Natural killer cell (primary cell): Measurements from ENCODE around the gene SELENON. TPM values are rescaled to one million over a fixed set of nuclear protein-coding genes. Genes with fewer than 3 reads are reported as not detected.

Experiments
- ATAC-seq, 3 donors: fragments of 150-1000 bp in 2 of 3; fragments of 200-7000 bp in 1 of 3; cut with Tn5 transposase; 1 replicate in 1 of 3; 2 replicates in 2 of 3; pipeline ENCODE4 v1.10.0; 2021; ENCODE audit warnings: mild to moderate bottlenecking in 2 of 3, moderate library complexity in 2 of 3
- DNase-seq, 2 donors: peaks; one replicate each; pipeline versions ENCODE4 v3.0.0 to v3.0.0-alpha.2; 2013 to 2021; ENCODE audit warnings: mixed read lengths in 1 of 2
- H3K27ac ChIP-seq: one replicate; pipeline ENCODE4 v1.5.1; 2013; ENCODE audit warnings: mild to moderate bottlenecking, low read length
- H3K27me3 ChIP-seq: one replicate; pipeline ENCODE4 v1.6.1; 2013; ENCODE audit warnings: low read length; ENCODE audit not compliant: control insufficient read depth, insufficient read depth
- H3K36me3 ChIP-seq: one replicate; pipeline ENCODE4 v1.6.1; 2013; ENCODE audit warnings: low read length; ENCODE audit not compliant: control insufficient read depth, insufficient read depth
- H3K4me1 ChIP-seq: one replicate; pipeline ENCODE4 v1.6.1; 2013; ENCODE audit warnings: low read length; ENCODE audit not compliant: control insufficient read depth, insufficient read depth
- H3K4me3 ChIP-seq: one replicate; pipeline ENCODE4 v1.5.1; 2013; ENCODE audit warnings: low read length
- H3K9me3 ChIP-seq: one replicate; pipeline ENCODE4 v1.6.1; 2013; ENCODE audit warnings: low read length; ENCODE audit not compliant: control insufficient read depth, insufficient read depth
- H3K27ac Mint-ChIP-seq, 2 donors: one replicate each; pipeline ENCODE4 v1.8.0; 2022; ENCODE audit warnings: mild to moderate bottlenecking in 2 of 2, mixed read lengths in 2 of 2, moderate library complexity in 1 of 2
- H3K27me3 Mint-ChIP-seq, 2 donors: one replicate each; pipeline ENCODE4 v1.8.0; 2022; ENCODE audit warnings: low read depth in 2 of 2, mixed read lengths in 2 of 2
- H3K36me3 Mint-ChIP-seq: one replicate; pipeline ENCODE4 v1.8.0; 2022; ENCODE audit warnings: mixed read lengths
- H3K4me1 Mint-ChIP-seq, 2 donors: one replicate each; pipeline ENCODE4 v1.8.0; 2022; ENCODE audit warnings: mixed read lengths in 2 of 2
- H3K4me3 Mint-ChIP-seq: one replicate; pipeline ENCODE4 v1.8.0; 2022; ENCODE audit warnings: mild to moderate bottlenecking, moderate library complexity, mixed read lengths
- H3K9me3 Mint-ChIP-seq, 2 donors: one replicate each; pipeline ENCODE4 v1.8.0; 2022; ENCODE audit warnings: mixed read lengths in 2 of 2
- WGBS: methylation state at CpG from one replicate; pipeline ENCODE4 v1.1.7; 2013; ENCODE audit warnings: missing lambda C conversion rate; ENCODE audit not compliant: insufficient coverage; 5-methylcytosine and 5-hydroxymethylcytosine counted together
- intact Hi-C: fragments of 100-400 bp; cut with micrococcal nuclease; formaldehyde crosslinking; loops from one replicate; pipeline ENCODE4 v1.14.2; 2022
- total RNA-seq, 4 donors: library from RNA; stranded (reverse); fragments of 120-200 nt in 1 of 4; gene quantifications; one replicate each; pipeline versions ENCODE4 v1.2.3 to v1.2.4, GENCODE V29; 2013 to 2022
- TF ChIP-seq, protein P1 (sequence below): fragments of 200-600 bp; IDR thresholded peaks from one replicate; pipeline ENCODE4 v1.8.0; 2022; ENCODE audit warnings: antibody characterized with exemption

Gene SELENON
- total RNA-seq, 3 donors from 2014 or later (not counting 1 experiment from before 2014, with no cell fraction given): 9.7 to 16.4 (median 11.1) TPM

DNA sequence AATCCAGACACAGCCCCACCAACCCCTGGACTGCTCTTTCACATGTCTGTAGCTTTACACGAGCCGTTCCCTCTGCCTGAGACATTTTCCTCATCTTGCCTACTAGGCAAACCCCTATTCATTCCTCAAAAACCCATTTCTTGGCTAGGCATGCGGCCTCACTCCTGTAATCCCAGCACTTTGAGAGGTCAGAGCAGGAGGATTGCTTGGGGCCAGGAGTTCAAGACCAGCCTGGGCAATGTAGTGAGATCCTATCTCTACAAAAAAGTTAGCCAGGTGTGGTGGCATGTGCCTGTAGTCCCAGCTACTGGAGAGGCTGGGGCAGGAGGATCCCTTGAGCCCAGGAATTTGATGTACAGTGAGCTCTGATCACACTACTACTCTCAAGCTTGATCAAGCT, 64.4 kb downstream of the SELENON start:
- Mint-ChIP-seq H3K36me3 (no peaks in the 10 kb centered on the region), H3K9me3 (no peaks in the 10 kb centered on the region), H3K4me3 (no peak overlapping the region), H3K4me1 (peaks cover 10 to 15% of the 10 kb centered on the region in 2 donors), H3K27ac (no peak overlapping the region), H3K27me3 (no peaks in the 10 kb centered on the region)
- Histone ChIP-seq H3K4me1 (peaks cover 24% of the 10 kb centered on the region), H3K36me3 (no peaks in the 10 kb centered on the region), H3K9me3 (no peaks in the 10 kb centered on the region), H3K27ac (no peak overlapping the region), H3K4me3 (no peak overlapping the region), H3K27me3 (no peaks in the 10 kb centered on the region)
- ATAC-seq: no peak
- WGBS: 82% methylated on average over 3 of the region's 3 CpGs
- TF ChIP-seq, protein P1, sequence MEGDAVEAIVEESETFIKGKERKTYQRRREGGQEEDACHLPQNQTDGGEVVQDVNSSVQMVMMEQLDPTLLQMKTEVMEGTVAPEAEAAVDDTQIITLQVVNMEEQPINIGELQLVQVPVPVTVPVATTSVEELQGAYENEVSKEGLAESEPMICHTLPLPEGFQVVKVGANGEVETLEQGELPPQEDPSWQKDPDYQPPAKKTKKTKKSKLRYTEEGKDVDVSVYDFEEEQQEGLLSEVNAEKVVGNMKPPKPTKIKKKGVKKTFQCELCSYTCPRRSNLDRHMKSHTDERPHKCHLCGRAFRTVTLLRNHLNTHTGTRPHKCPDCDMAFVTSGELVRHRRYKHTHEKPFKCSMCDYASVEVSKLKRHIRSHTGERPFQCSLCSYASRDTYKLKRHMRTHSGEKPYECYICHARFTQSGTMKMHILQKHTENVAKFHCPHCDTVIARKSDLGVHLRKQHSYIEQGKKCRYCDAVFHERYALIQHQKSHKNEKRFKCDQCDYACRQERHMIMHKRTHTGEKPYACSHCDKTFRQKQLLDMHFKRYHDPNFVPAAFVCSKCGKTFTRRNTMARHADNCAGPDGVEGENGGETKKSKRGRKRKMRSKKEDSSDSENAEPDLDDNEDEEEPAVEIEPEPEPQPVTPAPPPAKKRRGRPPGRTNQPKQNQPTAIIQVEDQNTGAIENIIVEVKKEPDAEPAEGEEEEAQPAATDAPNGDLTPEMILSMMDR: no peak
- intact Hi-C loops: no loop called here
- no peak for DNase-seq

DNA sequence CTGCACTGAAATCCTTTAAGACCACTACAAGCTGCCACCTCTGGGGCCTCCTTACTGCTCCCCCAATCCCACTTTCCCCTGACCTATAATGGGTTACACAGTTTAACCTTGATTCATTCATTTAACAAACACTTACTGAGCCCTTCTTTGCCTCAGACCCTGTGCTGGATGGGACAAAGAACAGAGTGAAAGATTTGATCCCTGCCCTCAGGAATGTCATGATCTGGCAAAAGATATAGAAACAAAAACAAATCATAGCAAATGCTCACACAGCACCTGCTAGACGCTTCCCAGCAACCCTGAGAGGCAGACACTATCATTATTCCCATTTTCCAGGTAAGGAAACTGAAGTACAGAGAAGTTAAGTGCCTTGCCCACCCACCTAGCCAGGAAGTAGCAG, 66.3 kb downstream of the SELENON start:
- intact Hi-C loops: no loop called here
- Mint-ChIP-seq H3K36me3 (no peaks in the 10 kb centered on the region), H3K4me1 (peaks cover 4 to 5% of the 10 kb centered on the region in 2 donors), H3K9me3 (no peaks in the 10 kb centered on the region), H3K27ac (no peak overlapping the region), H3K4me3 (no peak overlapping the region), H3K27me3 (no peaks in the 10 kb centered on the region)
- Histone ChIP-seq H3K36me3 (no peaks in the 10 kb centered on the region), H3K4me1 (peaks cover 10% of the 10 kb centered on the region), H3K9me3 (no peaks in the 10 kb centered on the region), H3K4me3 (no peak overlapping the region), H3K27ac (no peak overlapping the region), H3K27me3 (no peaks in the 10 kb centered on the region)
- ATAC-seq (no peak), DNase-seq (no peak)
- WGBS: 55% methylated on average over 1 of the region's 1 CpG
- TF ChIP-seq, protein P1: no peak

- DNase-seq (no peak), ATAC-seq (no peak)
- H3K36me3 Mint-ChIP-seq: no peaks in the 10 kb centered on the region
- intact Hi-C loops: no loop called here
- no peaks in the 10 kb centered on the region for H3K4me1 ChIP-seq
- whole genome bisulfite sequencing: 88% methylated on average over 9 of the region's 9 CpGs
- H3K27ac ChIP-seq: no peak overlapping the region
- H3K27me3 Mint-ChIP-seq: no peaks in the 10 kb centered on the region
- no peaks in the 10 kb centered on the region for H3K4me1 Mint-ChIP-seq
- no peak overlapping the region for H3K4me3 Mint-ChIP-seq
- TF ChIP-seq, protein P1: no peak
- H3K9me3 Mint-ChIP-seq: no peaks in the 10 kb centered on the region
- no peak overlapping the region for H3K27ac Mint-ChIP-seq
- no peak overlapping the region for H3K4me3 ChIP-seq
- H3K36me3 ChIP-seq: no peaks in the 10 kb centered on the region
- no peaks in the 10 kb centered on the region for H3K9me3 ChIP-seq
- H3K27me3 ChIP-seq: no peaks in the 10 kb centered on the region
These were observed 67.4 kb downstream of the SELENON start for GRCh38 chr1:25867210-25867991.

Other genes with a start within 250 kb of the SELENON start
- 1 to 10 TPM; 3.6 to 7.5 (median 7.1) TPM for gene MAN1C1, start 183.4 kb upstream of the SELENON start, total RNA-seq
- 10 to 100 TPM; 33.4 to 39.0 (median 39.0) TPM for gene MTFR1L, start 19.8 kb downstream of the SELENON start, total RNA-seq
- gene AUNIP, start 59.3 kb downstream of the SELENON start, total RNA-seq: under 1 TPM; 0.16 to 0.50 (median 0.20) TPM
- gene PAQR7, start 75.5 kb downstream of the SELENON start, total RNA-seq: 1 to 10 TPM; 2.9 to 3.6 (median 3.0) TPM
- 10 to 100 TPM; 26.6 to 41.0 (median 35.2) TPM for gene STMN1, start 106.2 kb downstream of the SELENON start, total RNA-seq
- 10 to 100 TPM; 39.0 to 95.1 (median 68.6) TPM for gene PAFAH2, start 197.9 kb downstream of the SELENON start, total RNA-seq
- not detected for gene EXTL1, start 221.6 kb downstream of the SELENON start, total RNA-seq
- gene SLC30A2, start 245.9 kb downstream of the SELENON start, total RNA-seq: not detected